Liver (tissue), 3 donors: ENCODE results near the gene ST6GALNAC5.

Experiments
- GABPA ChIP-seq, 2 donors: IDR thresholded peaks in 1 of 2; conservative IDR thresholded peaks in 1 of 2; 2 replicates each; pipeline ENCODE4 v1.6.1; 2016; ENCODE audit warnings: antibody characterized with exemption in 2 of 2, mild to moderate bottlenecking in 1 of 2, moderate library complexity in 1 of 2
- HNF4G ChIP-seq: IDR thresholded peaks from 2 replicates; pipeline ENCODE4 v1.6.1; 2016; ENCODE audit warnings: antibody characterized with exemption
- JUND ChIP-seq, 2 donors: IDR thresholded peaks; 2 replicates each; pipeline ENCODE4 v1.6.1; 2016; ENCODE audit warnings: antibody characterized with exemption in 2 of 2
- NR2F2 ChIP-seq: IDR thresholded peaks from 2 replicates; pipeline ENCODE4 v1.6.1; 2016; ENCODE audit warnings: antibody characterized with exemption
- RXRA ChIP-seq, 2 donors: IDR thresholded peaks; 2 replicates each; pipeline ENCODE4 v1.6.1; 2017 to 2018; ENCODE audit warnings: antibody characterized with exemption in 2 of 2, mild to moderate bottlenecking in 1 of 2
- TAF1 ChIP-seq: conservative IDR thresholded peaks from 2 replicates; pipeline ENCODE4 v1.6.1; 2016; ENCODE audit warnings: antibody characterized with exemption, mild to moderate bottlenecking
- YY1 ChIP-seq: IDR thresholded peaks from 2 replicates; pipeline ENCODE4 v1.6.1; 2016; ENCODE audit warnings: antibody characterized with exemption, mild to moderate bottlenecking
- TF ChIP-seq, protein P1 (sequence below): fragments of 150-350 bp; IDR thresholded peaks from 2 replicates; pipeline ENCODE4 v1.5.1; 2017; ENCODE audit warnings: improper control_type of control experiment, low read depth, low read length; ENCODE audit not compliant: missing input control
- TF ChIP-seq, protein P2 (sequence below): IDR thresholded peaks from 2 replicates; pipeline ENCODE4 v1.6.1; 2016; ENCODE audit warnings: antibody characterized with exemption, mild to moderate bottlenecking
- donor health status: healthy.
- donor health status: healthy.

DNA sequence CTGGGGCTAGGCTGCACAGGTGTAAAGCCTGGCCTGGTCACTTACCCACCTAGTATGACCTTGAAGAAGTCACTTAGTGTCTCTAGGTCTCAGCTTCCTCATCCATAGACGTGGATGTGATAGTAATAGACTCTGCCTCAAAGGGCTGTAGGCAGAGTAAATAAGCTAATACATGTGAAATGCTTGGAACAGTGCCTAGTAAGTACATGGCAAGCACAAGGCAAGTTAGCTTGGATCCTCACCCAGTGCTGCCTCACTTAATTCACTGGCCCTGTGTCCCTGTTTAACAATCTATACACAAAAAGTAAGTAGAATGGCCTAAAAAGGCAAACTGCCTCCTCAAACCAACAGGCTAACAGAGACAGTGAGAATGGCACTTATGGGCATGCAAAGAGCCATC, 184.1 kb downstream of the ST6GALNAC5 start:
- TF ChIP-seq, protein P1, sequence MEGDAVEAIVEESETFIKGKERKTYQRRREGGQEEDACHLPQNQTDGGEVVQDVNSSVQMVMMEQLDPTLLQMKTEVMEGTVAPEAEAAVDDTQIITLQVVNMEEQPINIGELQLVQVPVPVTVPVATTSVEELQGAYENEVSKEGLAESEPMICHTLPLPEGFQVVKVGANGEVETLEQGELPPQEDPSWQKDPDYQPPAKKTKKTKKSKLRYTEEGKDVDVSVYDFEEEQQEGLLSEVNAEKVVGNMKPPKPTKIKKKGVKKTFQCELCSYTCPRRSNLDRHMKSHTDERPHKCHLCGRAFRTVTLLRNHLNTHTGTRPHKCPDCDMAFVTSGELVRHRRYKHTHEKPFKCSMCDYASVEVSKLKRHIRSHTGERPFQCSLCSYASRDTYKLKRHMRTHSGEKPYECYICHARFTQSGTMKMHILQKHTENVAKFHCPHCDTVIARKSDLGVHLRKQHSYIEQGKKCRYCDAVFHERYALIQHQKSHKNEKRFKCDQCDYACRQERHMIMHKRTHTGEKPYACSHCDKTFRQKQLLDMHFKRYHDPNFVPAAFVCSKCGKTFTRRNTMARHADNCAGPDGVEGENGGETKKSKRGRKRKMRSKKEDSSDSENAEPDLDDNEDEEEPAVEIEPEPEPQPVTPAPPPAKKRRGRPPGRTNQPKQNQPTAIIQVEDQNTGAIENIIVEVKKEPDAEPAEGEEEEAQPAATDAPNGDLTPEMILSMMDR = no peak
- TF ChIP-seq TAF1 (no peak), HNF4G (no peak), JUND (IDR thresholded peaks at IDR 0.05) (no peak), GABPA (IDR thresholded peaks at IDR 0.05 in 1 of 2, conservative IDR thresholded peaks at IDR 0.05 in 1 of 2) (no peak), YY1 (no peak), RXRA (IDR thresholded peaks at IDR 0.05) (no peak), NR2F2 (no peak)
- TF ChIP-seq, protein P2, sequence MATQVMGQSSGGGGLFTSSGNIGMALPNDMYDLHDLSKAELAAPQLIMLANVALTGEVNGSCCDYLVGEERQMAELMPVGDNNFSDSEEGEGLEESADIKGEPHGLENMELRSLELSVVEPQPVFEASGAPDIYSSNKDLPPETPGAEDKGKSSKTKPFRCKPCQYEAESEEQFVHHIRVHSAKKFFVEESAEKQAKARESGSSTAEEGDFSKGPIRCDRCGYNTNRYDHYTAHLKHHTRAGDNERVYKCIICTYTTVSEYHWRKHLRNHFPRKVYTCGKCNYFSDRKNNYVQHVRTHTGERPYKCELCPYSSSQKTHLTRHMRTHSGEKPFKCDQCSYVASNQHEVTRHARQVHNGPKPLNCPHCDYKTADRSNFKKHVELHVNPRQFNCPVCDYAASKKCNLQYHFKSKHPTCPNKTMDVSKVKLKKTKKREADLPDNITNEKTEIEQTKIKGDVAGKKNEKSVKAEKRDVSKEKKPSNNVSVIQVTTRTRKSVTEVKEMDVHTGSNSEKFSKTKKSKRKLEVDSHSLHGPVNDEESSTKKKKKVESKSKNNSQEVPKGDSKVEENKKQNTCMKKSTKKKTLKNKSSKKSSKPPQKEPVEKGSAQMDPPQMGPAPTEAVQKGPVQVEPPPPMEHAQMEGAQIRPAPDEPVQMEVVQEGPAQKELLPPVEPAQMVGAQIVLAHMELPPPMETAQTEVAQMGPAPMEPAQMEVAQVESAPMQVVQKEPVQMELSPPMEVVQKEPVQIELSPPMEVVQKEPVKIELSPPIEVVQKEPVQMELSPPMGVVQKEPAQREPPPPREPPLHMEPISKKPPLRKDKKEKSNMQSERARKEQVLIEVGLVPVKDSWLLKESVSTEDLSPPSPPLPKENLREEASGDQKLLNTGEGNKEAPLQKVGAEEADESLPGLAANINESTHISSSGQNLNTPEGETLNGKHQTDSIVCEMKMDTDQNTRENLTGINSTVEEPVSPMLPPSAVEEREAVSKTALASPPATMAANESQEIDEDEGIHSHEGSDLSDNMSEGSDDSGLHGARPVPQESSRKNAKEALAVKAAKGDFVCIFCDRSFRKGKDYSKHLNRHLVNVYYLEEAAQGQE = no peak
